Right lobe of liver (tissue), 4 donors: ENCODE data around the gene ATG5.

Experiments used
- POLR2A ChIP-seq: fragments of 450-650 bp; IDR thresholded peaks from one replicate; pipeline ENCODE4 v1.6.1; 2017; ENCODE audit warnings: antibody characterized with exemption, mild to moderate bottlenecking
- TF ChIP-seq, protein P1 (sequence below), 4 donors: fragments of 200-600 bp in 3 of 4; fragments of 450-650 bp in 1 of 4; IDR thresholded peaks; one replicate each; pipeline versions ENCODE4 v1.5.1 to v1.8.0; 2016 to 2022; ENCODE audit warnings: antibody characterized with exemption in 4 of 4, mild to moderate bottlenecking in 2 of 4
- donor health status: DM: no; HTN: no; CAD: no.
- donor health status: DM: no; HTN: no; CAD: no.
- donor health status: DM: no; HTN: yes; CAD: no.

DNA sequence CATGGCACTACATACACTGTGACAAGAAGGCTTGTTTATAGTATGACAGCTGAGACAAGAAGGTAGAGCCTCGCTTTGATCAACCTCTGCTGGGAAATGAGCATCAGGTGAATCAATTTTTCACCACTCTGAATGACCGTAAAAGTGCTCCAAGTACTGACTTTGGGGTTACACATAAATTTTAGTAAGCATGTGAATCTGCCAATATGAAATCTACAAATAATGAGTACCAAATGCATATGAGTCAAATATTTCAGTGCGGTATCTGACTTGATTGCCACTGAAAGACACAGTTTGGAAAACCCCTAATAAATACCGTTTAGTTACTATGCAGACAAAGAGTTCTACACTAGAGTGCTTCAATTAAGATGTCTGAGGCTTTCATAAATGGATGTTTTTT, 77.8 kb downstream of the ATG5 start:
- TF ChIP-seq, protein P1, sequence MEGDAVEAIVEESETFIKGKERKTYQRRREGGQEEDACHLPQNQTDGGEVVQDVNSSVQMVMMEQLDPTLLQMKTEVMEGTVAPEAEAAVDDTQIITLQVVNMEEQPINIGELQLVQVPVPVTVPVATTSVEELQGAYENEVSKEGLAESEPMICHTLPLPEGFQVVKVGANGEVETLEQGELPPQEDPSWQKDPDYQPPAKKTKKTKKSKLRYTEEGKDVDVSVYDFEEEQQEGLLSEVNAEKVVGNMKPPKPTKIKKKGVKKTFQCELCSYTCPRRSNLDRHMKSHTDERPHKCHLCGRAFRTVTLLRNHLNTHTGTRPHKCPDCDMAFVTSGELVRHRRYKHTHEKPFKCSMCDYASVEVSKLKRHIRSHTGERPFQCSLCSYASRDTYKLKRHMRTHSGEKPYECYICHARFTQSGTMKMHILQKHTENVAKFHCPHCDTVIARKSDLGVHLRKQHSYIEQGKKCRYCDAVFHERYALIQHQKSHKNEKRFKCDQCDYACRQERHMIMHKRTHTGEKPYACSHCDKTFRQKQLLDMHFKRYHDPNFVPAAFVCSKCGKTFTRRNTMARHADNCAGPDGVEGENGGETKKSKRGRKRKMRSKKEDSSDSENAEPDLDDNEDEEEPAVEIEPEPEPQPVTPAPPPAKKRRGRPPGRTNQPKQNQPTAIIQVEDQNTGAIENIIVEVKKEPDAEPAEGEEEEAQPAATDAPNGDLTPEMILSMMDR (IDR thresholded peaks at IDR 0.05): no peak
- no peak for TF ChIP-seq POLR2A
